Embryonic facial prominence (tissue), 1 donor: ENCODE measurements around the gene HDHD5.

ENCODE experiments used
- DNase-seq: peaks from one replicate; pipeline ENCODE4 v3.0.0-alpha.2; 2016; ENCODE audit errors: extremely low spot score

Gene HDHD5

GRCh38 chr22:17120281-17120680 is 38.8 kb downstream of the HDHD5 start:
- no peak for DNase-seq

- no peak for DNase-seq
Observed at GRCh38 chr22:17119481-17120202, 39.4 kb downstream of the HDHD5 start.

DNA sequence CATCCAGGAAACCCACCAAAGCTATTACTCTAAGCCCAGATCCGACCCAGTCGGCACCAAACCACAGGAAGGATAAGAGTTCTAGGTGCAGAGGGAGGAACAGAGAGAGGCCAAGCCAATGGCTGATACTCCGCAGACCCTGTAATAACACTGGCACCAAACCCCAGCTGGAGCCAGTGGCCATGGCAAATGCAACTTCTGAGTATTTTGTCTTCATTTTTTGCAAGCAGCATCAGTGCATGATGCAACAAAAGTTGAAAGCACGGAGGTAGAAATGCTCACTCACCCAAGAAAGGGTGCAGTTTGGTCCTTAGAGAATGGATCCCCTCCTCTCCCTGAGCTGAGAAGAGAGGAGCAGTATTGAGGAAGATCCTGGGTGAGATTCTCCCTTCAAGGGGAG is 40.7 kb downstream of the HDHD5 start:
- DNase-seq = no peak

DNA sequence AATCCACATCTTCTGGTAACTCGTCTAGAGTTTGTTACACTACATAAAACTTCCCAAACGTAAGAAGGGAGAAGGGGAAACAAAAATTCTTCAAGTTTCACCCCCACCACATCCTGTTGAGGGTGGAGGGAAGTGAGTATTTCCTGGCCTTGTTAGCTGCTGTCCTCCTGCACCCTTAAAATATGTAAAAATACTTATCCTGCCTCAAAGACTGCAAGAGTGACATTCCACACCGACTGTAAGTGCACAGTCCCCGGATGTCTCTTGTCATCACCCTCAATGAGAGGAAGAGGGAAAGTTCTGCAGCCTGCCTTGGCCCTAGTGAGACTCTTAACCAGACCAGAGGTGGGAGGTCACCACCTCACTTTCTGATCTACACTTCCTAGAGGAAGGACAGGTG is 41.2 kb downstream of the HDHD5 start:
- no peak for DNase-seq

- DNase-seq = no peak
Observed at GRCh38 chr22:17117400-17117799, 41.7 kb downstream of the HDHD5 start.

DNA sequence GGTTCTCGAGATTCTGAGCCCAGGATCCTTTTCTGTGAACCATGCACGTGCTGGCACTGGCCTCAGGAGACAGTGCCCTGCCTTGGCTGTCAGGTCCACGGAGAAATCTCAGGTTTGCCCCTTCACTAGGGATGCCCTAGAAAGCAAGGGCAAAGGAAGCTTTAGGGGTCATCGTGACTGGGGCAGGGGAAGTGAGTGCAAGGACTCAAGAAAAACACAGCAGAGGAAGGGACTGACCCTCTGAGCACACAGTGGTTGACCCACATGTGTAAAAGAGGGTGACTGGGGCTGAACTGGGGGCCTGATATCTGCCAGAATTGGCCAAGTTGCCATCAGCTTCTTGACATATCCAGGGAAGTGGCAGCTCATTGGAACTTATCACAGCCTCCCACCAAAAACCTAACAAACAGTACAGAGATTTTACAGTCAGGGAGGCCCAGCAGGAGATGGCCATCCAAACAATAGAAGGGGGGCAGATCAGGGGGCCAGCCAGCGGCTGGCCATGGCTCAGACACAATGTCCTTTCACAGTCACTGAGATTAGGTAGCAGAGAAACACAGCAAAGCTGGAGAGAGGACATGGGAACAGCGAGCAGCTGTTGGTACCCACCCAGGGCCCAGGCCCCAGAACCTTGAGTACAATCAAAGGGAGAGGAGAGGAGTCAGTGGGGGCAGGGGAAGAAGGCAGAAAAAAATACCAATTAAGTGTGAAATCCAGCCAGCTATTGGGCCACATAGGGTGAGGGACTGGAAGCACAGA is 42.3 kb downstream of the HDHD5 start:
- DNase-seq = no peak

- DNase-seq = no peak
Observed at GRCh38 chr22:17115945-17116565, 43.0 kb downstream of the HDHD5 start.

GRCh38 chr22:17115236-17115635 is 43.8 kb downstream of the HDHD5 start:
- no peak for DNase-seq

GRCh38 chr22:17114898-17115235 is 44.2 kb downstream of the HDHD5 start:
- DNase-seq = no peak

DNA sequence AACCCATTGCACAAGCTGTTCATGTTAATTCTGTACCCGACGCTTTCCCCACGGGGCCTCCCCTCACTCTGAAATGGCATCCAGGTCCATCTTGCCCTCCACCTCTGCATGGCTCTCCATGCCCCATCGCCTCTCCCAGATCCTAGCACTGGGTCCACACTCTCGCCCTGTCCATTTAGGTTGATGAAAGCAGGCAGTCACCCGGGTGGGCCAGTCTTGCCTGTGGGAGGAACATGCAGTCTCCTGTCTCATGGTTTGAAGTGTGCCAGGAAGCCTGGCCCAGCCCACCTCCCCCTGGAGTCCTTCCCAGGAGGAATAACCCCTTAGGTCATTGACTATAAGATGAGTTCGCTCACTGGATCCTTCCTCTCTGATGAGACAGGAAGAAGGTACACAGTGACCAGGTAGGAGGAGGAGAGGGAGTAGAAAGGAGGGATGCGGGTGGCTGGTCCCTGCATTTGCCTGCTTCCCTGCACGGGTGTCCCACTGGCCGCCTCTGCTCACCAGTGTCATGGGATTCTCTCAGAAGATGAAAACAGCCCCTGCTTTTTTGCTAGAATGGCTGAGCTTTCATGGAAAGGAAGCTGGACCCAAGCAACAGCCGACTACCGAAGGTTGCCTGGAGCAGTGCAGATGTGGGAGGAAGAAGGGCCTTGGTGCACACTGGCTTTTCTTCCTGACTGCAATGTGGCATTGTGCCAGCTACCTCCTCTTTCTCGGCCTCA is 44.7 kb downstream of the HDHD5 start:
- no peak for DNase-seq

GRCh38 chr22:17113600-17113999 is 45.5 kb downstream of the HDHD5 start:
- DNase-seq = no peak

DNA sequence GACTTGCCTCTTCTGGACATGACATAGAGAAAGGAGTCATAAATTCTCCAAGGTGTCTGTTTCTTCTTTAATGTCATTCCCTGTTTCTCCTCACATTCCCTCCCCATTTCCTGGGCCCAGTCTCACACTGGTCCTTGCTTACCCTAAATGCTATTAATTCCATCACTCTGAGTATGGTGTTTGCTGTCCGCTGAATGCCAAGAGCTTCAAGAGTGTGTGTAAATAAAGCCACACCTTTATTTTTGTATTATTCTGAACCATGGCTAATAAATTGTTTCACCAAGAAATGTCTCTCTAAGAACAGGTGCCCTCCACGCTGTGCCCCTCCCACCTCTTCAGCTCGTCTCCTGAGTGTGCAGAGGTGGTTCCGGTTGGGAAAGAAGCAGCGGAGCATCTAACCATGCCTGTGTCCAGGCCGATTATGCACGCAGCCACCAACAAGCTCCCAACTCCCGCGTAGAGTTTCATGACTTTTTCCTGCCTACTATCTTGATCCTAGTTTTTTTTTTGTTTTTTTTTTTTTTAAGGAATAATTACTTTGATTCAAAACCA is 46.5 kb downstream of the HDHD5 start:
- no peak for DNase-seq

DNA sequence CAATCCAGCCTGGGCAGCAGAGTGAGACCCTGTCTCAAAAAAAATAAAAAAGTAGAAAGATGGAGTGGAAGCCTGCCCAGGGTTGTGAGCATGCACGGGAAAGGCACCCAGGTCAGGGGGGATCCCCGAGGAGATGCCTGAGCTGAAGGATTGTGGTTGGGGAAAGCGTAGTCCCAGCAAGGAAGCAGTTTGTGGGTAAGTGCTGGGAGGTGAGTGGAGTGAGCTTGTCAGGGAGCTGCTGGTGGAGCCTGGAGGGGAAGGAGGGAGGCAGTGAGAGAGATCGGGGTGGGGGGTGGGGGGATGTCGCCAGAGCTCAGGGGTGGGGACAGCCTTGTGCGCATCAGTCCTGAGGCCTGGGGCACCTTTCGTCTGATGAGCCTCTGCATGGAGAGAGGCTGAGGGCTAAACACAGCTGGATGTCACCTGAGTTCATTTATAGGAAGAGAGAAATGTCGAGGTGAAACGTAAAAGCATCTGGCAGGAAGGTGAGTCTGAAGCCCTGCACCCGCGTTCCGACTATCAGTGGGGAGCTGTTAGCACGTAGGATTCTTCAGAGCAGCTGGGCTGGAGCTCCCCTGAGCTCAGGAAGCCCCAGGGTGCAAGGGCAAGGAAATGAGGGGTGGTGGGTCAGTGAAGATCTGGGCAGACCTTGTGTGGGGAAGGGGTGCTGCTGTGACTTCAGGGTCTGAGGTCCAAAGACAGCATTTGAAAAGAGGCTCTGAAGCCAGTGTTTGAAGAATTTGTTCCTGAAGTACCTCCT is 48.1 kb downstream of the HDHD5 start:
- no peak for DNase-seq

DNA sequence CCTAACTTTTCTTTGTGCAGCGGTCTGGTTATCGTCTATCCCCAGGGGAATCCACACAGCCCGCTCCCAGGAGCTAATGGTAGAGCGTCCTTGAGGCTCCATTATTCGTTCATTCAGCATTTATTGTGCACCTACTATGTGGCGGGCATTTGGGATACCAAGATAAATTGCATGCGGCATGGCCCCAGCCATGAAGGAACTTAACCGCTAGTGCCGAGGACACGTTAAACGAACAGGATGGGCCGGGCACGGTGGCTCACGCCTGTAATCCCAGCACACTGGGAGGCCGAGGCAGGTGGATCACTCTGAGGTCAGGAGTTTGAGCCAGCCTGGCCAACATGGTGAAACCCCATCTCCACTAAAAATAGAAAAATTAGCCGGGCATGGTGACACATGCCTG is 49.1 kb downstream of the HDHD5 start:
- no peak for DNase-seq

DNA sequence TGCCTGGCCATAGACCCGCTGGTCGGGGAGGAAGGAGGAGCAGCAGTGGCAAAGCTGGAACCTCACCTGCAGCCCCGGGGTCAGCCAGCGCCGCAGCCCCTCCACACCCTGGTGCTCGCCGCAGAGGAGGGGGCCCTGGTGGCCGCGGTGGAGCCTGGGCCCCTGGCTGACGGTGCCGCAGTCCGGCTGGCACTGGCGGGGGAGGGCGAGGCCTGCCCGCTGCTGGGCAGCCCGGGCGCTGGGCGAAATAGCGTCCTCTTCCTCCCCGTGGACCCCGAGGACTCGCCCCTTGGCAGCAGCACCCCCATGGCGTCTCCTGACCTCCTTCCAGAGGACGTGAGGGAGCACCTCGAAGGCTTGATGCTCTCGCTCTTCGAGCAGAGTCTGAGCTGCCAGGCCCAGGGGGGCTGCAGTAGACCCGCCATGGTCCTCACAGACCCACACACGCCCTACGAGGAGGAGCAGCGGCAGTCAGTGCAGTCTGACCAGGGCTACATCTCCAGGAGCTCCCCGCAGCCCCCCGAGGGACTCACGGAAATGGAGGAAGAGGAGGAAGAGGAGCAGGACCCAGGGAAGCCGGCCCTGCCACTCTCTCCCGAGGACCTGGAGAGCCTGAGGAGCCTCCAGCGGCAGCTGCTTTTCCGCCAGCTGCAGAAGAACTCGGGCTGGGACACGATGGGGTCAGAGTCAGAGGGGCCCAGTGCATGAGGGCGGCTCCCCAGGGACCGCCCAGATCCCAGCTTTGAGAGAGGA is 49.8 kb downstream of the HDHD5 start:
- no peak for DNase-seq

GRCh38 chr22:17108256-17109112 is 50.6 kb downstream of the HDHD5 start:
- DNase-seq = no peak

- DNase-seq = no peak
Observed at GRCh38 chr22:17107547-17107810, 51.6 kb downstream of the HDHD5 start.

DNA sequence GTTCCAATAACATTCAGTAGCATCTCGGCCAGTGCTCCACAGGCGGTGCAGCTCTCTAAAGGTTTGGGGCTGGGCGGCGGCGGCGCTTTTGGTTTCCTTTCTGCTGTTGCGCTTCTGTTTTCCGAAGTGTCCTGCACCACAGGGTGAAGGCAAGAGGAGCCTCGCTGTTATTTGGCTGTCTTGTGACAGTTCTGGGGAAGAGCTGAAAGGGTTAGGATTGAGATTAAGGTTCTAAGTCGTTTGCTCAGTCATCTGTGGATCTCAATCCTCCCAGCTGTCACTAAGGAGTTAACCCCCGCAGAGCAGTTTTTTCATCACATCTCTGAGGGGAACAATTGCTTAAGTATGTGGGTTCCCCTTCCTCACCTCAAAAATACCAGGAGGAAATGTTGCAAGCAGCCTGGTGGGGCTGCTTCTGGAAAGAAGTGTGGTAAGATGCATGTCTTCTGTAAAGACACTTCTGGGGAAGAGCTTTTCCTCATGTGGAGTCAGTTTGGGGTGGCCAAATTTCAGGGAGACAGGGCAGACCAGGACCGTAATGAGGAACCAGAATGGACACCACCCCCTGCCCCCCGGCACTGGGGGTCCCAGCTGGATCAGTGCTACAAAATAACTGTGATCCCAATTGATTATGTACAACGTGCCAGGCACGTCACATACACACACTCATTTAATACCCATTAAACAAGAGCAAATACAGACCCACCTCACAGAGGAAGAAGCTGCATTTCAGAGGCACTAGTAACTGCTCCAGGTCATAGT is 52.1 kb downstream of the HDHD5 start:
- no peak for DNase-seq

DNA sequence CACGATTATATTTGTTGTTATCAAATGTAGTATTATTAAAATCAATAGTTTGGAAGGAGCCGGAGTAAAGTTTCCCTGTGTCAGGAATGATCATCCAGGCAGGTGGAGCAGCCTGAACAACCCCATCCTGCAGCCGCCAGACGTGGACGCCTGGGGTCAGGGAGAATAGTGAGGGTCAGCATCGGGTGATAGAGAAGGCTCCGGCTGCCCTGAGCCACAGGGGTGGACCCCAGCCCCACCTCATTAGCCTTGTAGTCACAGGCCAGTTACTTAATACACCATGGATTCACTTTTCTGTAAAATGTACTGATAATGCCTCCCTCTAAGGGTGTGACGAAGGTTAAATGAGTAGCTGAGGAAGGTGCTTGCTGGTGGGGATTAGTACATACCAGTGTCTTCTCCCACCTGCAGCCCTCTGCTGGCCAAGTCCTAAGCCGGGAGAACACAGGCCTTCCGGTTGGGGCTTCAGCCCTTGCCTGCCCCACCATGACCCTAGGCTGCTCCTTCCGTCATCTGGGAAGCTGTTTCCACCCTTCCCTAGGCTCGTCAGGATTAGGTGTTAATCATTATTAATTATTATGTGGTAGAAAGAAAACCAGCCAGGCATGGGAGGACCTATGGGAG is 52.8 kb downstream of the HDHD5 start:
- DNase-seq = no peak
